22Rv1 (cell line): ENCODE results near the gene NPEPPS.
A peak's percentile ranks its signal among the peaks of the same experiment; 100 is the strongest.

Source experiments
- H3K27ac ChIP-seq: fragments of 450-650 bp; 2 replicates; pipeline ENCODE4 v1.5.1; 2017
- ZFX ChIP-seq: fragments of 450-650 bp; IDR thresholded peaks from 2 replicates; pipeline ENCODE4 v1.6.1; 2017; ENCODE audit warnings: antibody characterized with exemption, borderline replicate concordance
- TF ChIP-seq, protein P1 (sequence below): fragments of 450-650 bp; IDR thresholded peaks from 2 replicates; pipeline ENCODE4 v1.5.1; 2017; ENCODE audit warnings: mild to moderate bottlenecking

NPEPPS gene

DNA sequence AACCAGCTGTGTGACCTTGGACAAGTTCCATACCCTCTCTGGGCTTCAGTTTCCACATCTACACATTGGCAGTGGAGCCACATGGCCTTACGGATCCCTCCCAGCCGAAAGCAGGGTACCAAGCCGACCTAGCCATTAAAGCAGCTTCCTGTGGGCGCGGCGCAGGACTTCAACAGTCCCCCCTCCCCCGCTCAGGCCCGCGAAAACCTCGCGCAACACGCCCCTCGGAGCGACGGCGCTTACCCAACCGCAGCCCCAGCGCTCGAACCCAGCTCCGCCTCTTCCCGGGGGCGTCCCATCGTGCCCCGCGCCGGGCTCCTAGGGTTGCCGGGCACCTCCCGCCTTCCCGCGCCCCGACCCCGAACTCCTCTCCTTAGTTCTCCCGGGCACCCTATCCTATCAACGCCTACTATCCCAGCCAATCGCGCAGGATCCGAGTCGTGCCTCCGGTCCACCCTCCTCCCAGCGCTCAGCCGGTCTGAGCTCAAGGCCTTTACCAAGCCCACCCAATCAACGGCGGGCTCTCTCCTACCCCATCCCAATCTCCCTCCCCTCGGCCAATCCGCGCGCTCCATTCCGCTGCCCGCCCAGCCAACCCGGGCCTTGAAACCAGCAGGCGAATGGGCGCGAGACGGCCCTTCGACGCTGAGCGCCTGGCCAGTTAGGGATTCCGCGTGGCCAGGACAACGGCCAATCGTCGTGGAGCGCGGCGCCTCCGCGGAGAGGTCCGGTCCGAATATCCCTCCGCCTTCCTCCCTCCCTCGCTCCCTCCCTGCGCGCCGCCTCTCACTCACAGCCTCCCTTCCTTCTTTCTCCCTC is 118.5 kb downstream of the NPEPPS start, which contains the start of gene KPNB1:
Gene KPNB1, plus strand, starts transcription at position 767 of the 819 bp plus-strand sequence. CDS start 326 bp downstream, outside the sequence.
- TF ChIP-seq, protein P1, sequence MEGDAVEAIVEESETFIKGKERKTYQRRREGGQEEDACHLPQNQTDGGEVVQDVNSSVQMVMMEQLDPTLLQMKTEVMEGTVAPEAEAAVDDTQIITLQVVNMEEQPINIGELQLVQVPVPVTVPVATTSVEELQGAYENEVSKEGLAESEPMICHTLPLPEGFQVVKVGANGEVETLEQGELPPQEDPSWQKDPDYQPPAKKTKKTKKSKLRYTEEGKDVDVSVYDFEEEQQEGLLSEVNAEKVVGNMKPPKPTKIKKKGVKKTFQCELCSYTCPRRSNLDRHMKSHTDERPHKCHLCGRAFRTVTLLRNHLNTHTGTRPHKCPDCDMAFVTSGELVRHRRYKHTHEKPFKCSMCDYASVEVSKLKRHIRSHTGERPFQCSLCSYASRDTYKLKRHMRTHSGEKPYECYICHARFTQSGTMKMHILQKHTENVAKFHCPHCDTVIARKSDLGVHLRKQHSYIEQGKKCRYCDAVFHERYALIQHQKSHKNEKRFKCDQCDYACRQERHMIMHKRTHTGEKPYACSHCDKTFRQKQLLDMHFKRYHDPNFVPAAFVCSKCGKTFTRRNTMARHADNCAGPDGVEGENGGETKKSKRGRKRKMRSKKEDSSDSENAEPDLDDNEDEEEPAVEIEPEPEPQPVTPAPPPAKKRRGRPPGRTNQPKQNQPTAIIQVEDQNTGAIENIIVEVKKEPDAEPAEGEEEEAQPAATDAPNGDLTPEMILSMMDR: no peak
- no peak for TF ChIP-seq ZFX
- H3K27ac ChIP-seq: peak within 1 kb of the TSS; percentile 94

DNA sequence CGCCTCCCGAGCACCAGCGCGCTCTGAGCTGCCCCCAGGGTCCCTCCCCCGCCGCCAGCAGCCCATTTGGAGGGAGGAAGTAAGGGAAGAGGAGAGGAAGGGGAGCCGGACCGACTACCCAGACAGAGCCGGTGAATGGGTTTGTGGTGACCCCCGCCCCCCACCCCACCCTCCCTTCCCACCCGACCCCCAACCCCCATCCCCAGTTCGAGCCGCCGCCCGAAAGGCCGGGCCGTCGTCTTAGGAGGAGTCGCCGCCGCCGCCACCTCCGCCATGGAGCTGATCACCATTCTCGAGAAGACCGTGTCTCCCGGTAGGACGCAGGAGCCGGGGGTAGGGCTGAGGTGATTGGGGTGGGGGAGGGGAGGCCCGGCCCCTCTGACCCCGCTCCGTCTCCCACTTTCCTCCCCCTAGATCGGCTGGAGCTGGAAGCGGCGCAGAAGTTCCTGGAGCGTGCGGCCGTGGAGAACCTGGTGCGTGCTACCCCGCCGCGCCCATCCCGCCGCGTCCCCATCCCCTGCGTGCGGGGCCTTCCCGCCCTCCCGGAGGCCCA is 119.1 kb downstream of the NPEPPS start:
- no peak for TF ChIP-seq ZFX
- TF ChIP-seq, protein P1: no peak
- H3K27ac ChIP-seq: peak overlapping the region; percentile 94

DNA sequence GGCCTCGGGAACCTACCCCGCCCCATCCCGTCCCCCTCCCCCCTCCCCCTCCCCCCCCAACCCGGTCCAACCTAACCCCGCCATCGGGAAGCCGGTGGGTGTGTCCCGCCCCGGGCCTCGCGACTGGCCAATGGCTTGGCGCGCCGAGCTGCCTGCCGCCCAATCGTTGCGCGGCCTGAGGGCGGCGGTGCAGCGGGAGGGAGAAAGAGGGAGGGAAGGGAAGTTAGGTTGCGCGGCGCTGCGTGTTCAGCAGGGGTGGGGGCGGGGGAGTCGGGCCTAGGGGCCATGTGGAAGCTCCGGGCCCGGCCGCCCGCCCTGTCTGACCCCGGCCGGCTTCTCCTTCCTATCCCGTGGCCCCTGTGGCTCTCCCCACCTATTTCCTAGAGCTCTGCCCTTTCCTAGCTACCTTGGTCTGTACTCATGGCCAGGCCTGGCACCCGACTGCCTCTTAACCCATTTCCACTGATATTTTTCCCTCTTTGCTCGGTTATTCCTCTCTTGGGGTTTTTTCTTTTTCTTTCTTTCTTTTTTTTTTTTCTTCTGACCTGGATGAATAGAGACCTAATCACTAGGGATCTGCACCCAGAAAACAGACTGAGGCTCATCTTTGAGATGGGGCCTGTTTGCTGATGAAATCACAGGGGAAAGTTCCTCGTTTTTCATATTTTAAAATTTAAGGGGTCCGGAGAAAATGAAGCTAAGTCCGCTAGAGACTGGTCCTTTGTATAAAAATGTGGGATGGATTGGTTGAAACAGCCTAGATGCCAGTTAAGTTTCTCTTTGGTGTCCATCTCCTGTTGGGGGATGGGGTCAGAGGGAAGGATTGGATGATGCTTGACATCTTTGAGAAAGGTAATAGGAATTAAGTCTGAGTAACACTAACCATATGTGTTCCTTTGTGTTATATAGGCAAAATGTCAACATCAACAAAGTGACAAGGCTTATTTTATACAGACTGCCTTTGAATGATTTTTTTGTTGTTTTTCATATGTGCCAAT is 119.9 kb downstream of the NPEPPS start:
- TF ChIP-seq ZFX: no peak
- TF ChIP-seq, protein P1: no peak
- peak overlapping the region; percentile 94 for H3K27ac ChIP-seq

DNA sequence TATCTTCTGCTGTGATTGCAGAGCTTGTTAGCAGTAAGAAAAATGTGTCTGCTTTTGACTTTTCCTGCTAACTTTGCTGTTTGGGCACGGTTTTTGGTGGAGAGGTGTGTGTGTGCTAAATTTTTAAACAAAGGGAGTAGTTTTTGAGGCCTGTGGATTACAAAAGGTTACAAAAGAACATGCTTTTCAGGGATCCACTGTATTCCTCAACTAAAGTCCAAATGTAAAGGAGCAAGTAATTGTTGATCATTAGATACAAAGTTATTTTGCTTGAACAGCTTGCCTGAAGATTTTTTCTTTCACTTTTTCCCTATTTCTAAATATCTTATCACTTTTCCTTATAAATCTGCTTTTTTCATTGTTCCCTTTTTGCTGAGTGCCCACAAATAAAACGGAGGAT is 120.8 kb downstream of the NPEPPS start:
- no peak for TF ChIP-seq ZFX
- TF ChIP-seq, protein P1: no peak
- peak overlapping the region; percentile 94 for H3K27ac ChIP-seq

DNA sequence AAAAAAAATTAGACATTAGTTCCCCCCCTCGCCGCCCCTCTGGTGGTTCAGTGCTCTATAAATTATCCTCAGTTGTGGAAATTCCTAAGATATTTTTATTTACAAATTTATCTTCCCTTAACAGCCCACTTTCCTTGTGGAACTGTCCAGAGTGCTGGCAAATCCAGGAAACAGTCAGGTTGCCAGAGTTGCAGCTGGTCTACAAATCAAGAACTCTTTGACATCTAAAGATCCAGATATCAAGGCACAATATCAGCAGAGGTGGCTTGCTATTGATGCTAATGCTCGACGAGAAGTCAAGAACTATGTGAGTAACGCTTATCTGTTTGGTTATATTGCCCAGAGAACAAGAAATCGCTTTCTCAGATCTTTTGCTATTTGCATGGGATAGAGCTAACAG is 121.7 kb downstream of the NPEPPS start:
- H3K27ac ChIP-seq: no peak overlapping the region
- TF ChIP-seq, protein P1: no peak
- no peak for TF ChIP-seq ZFX

DNA sequence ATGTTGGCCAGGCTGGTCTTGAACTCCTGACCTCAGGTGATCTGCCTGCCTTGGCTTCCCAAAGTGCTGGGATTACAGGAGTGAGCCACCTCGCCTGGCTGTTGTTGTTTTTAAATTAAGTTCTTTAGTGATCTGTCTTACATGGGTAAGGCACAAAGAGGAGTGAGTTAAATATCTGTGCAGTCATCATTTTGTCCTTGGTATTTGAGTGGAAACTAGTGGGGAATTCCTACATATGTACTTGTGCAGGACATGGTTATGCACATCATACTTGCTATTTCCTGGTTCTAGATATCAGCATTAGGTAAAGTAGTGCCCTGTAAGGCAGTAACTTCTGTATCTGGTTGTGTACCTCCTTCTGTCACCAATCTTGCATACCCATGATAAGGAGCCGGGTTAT is 122.5 kb downstream of the NPEPPS start:
- TF ChIP-seq, protein P1: no peak
- no peak for TF ChIP-seq ZFX
- H3K27ac ChIP-seq: no peak overlapping the region
